Astrocyte (in vitro differentiated cells and primary cell): ENCODE data around the gene DAPK3.

Experiments used
- EZH2 ChIP-seq: IDR thresholded peaks from 2 replicates; pipeline ENCODE4 v1.6.1; 2012; ENCODE audit warnings: mild to moderate bottlenecking, low read length, inconsistent platforms; ENCODE audit not compliant: insufficient read depth
- TF ChIP-seq, protein P1 (sequence below): IDR thresholded peaks from 2 replicates; pipeline ENCODE4 v1.5.1; 2011; ENCODE audit warnings: low read depth, mild to moderate bottlenecking, inconsistent platforms, low read length, moderate library complexity; ENCODE audit not compliant: insufficient read depth

DNA sequence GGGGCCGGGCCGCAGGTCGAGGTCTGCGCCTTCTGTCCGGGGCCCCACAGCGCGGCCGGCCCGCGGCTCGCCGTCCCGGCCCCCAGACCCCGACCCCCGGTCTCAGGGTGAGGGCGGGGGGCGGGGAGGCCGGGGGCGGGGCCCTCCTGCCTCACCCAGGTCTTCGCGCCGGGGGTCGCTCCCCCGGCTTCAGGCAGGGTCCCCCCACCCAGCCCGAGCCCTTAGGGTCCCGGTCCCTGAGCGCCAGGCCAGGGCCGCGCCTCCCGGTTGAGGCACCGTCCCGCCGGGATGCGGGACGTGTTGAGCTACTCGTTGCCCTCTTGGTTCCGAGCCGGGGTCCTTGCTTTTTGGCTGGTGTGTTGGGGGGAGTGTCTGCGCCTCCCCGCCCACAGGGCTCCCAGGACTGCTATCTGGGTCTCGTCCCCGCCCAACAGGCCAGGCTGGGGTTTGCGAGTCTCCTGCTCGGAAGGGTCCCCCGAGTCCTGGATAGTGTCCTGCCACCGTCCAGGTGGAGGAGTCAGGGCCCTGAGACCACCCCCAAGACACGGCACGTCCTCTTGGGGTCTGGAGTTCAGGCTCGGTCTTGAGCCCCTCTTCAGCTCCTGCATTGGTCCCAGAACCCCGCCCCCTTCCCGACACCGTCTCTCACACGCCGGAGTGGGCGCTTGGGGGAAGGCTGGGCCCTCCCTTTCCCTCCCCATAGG lies 37.1 kb upstream of the DAPK3 start:
- TF ChIP-seq, protein P1, sequence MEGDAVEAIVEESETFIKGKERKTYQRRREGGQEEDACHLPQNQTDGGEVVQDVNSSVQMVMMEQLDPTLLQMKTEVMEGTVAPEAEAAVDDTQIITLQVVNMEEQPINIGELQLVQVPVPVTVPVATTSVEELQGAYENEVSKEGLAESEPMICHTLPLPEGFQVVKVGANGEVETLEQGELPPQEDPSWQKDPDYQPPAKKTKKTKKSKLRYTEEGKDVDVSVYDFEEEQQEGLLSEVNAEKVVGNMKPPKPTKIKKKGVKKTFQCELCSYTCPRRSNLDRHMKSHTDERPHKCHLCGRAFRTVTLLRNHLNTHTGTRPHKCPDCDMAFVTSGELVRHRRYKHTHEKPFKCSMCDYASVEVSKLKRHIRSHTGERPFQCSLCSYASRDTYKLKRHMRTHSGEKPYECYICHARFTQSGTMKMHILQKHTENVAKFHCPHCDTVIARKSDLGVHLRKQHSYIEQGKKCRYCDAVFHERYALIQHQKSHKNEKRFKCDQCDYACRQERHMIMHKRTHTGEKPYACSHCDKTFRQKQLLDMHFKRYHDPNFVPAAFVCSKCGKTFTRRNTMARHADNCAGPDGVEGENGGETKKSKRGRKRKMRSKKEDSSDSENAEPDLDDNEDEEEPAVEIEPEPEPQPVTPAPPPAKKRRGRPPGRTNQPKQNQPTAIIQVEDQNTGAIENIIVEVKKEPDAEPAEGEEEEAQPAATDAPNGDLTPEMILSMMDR: no peak
- TF ChIP-seq EZH2: no peak
